ENCODE results near the gene CAB39.
A peak's percentile ranks its signal among the peaks of the same experiment; 100 is the strongest.

The CAB39 gene

GRCh38 chr2:230788554-230789175 lies 76.0 kb downstream of the CAB39 start:
- DNase-seq, result no peak

- no peak for DNase-seq
These were observed 78.3 kb downstream of the CAB39 start for GRCh38 chr2:230790981-230791380.

- peak; percentile 77 for DNase-seq
These were observed 81.1 kb downstream of the CAB39 start for GRCh38 chr2:230793572-230794359.

GRCh38 chr2:230794497-230794896 lies 81.9 kb downstream of the CAB39 start:
- peak; percentile 29 for DNase-seq

- DNase-seq, result no peak
These were observed 83.2 kb downstream of the CAB39 start for GRCh38 chr2:230795856-230796255.

GRCh38 chr2:230796280-230796862 lies 83.7 kb downstream of the CAB39 start:
- DNase-seq, result no peak

- no peak for DNase-seq
These were observed 85.2 kb downstream of the CAB39 start for GRCh38 chr2:230797515-230798495.

GRCh38 chr2:230798769-230799399 lies 86.2 kb downstream of the CAB39 start:
- DNase-seq, result peak; percentile 81

- DNase-seq, result no peak
These were observed 92.8 kb downstream of the CAB39 start for GRCh38 chr2:230805353-230806017.

GRCh38 chr2:230807729-230808128 lies 95.1 kb downstream of the CAB39 start:
- no peak for DNase-seq

- no peak for DNase-seq
These were observed 96.4 kb downstream of the CAB39 start for GRCh38 chr2:230809015-230809414.

GRCh38 chr2:230809677-230810251 lies 97.1 kb downstream of the CAB39 start:
- DNase-seq, result no peak

GRCh38 chr2:230811508-230811907 lies 98.9 kb downstream of the CAB39 start:
- DNase-seq, result no peak

GRCh38 chr2:230812033-230812432 lies 99.4 kb downstream of the CAB39 start:
- no peak for DNase-seq

- peak; percentile 23 for DNase-seq
These were observed 102.0 kb downstream of the CAB39 start for GRCh38 chr2:230814616-230815015.

GRCh38 chr2:230815088-230815487 lies 102.4 kb downstream of the CAB39 start:
- DNase-seq, result no peak

- DNase-seq, result no peak
These were observed 104.1 kb downstream of the CAB39 start for GRCh38 chr2:230816735-230817134.

- no peak for DNase-seq
These were observed 106.8 kb downstream of the CAB39 start for GRCh38 chr2:230819433-230819832.

- no peak for DNase-seq
These were observed 108.8 kb downstream of the CAB39 start for GRCh38 chr2:230821261-230821990.

- DNase-seq, result no peak
These were observed 109.4 kb downstream of the CAB39 start for GRCh38 chr2:230821991-230822520.

Measured in CD4-positive, alpha-beta T cell treated with Interleukin-10 for 1 hour (primary cell).